Kidney (tissue), 14 donors: ENCODE measurements around the gene C11orf91. TPM values are rescaled to one million over a fixed set of nuclear protein-coding genes. Genes with fewer than 3 reads are reported as not detected.

Source experiments
- DNase-seq, 5 donors: peaks; one replicate each; pipeline ENCODE4 v3.0.0-alpha.2; 2013 to 2020
- FAIRE-seq: peaks from 2 replicates; lab custom pipeline; 2012; peaks lifted over from hg19 to GRCh38; lab: Jason Lieb, UNC
- H3K27ac ChIP-seq, 2 donors: one replicate each; pipeline ENCODE4 v1.7.0; 2013; ENCODE audit warnings: low read depth in 2 of 2, low read length in 2 of 2, inconsistent platforms in 1 of 2
- H3K27me3 ChIP-seq: one replicate; pipeline ENCODE4 v1.7.1; 2013; ENCODE audit warnings: low read length, inconsistent platforms; ENCODE audit not compliant: control insufficient read depth, insufficient read depth
- H3K36me3 ChIP-seq, 3 donors: one replicate each; pipeline versions ENCODE4 v1.7.0 to v1.7.1; 2013; ENCODE audit warnings: low read length in 3 of 3, control low read depth in 1 of 3, inconsistent platforms in 1 of 3; ENCODE audit not compliant: insufficient read depth in 3 of 3, control insufficient read depth in 2 of 3
- H3K4me1 ChIP-seq, 3 donors: one replicate each; pipeline versions ENCODE4 v1.7.0 to v1.7.1; 2013; ENCODE audit warnings: low read length in 3 of 3, inconsistent platforms in 1 of 3, low read depth in 1 of 3; ENCODE audit not compliant: control insufficient read depth in 2 of 3, insufficient read depth in 2 of 3
- H3K4me3 ChIP-seq, 3 donors: one replicate each; pipeline versions ENCODE4 v1.7.0 to v1.8.1; 2013; ENCODE audit warnings: low read length in 3 of 3, control low read depth in 1 of 3, inconsistent platforms in 1 of 3
- H3K9ac ChIP-seq, 3 donors: one replicate each; pipeline versions ENCODE4 v1.7.0 to v1.7.1; 2013; ENCODE audit warnings: low read length in 3 of 3, control low read depth in 1 of 3, inconsistent platforms in 1 of 3
- H3K9me3 ChIP-seq, 3 donors: one replicate each; pipeline versions ENCODE4 v1.7.0 to v1.7.1; 2013; ENCODE audit warnings: low read length in 3 of 3, control low read depth in 1 of 3, inconsistent platforms in 1 of 3; ENCODE audit not compliant: control insufficient read depth in 2 of 3, insufficient read depth in 1 of 3
- intact Hi-C: fragments of 100-400 bp; cut with DNase I; formaldehyde crosslinking; loops from one replicate; pipeline ENCODE4 v1.11.1; 2022
- polyA plus RNA-seq: library from polyadenylated mRNA; stranded (reverse); fragments of 350-450 nt; fragmentation: Illumina TruSeq; extraction: RNeasy Lipid Tissue Mini Kit (QIAGEN cat#74804); gene quantifications from one replicate; pipeline ENCODE4 v1.2.3, GENCODE V29; 2014; ENCODE audit warnings: low read depth, low replicate concordance; ENCODE audit not compliant: insufficient read depth
- total RNA-seq: library from RNA; stranded (reverse); fragmentation: NEBNext Ultra II Directional; extraction: Animal tissue kit (Norgen Biotek cat#: 25700); gene quantifications from one replicate; pipeline ENCODE4 v1.2.1, GENCODE V29; 2021
- TF ChIP-seq, protein P1 (sequence below): IDR thresholded peaks from 3 replicates; pipeline ENCODE4 v1.5.1; 2012; ENCODE audit warnings: mild to moderate bottlenecking, moderate library complexity, borderline replicate concordance; ENCODE audit not compliant: insufficient read depth; ENCODE audit errors: extremely low read depth
- donor health status: control.
- donor health status: control.
- donor health status: control.
- donor health status: control.
- donor health status: control.
- donor health status: DM: yes; HTN: yes; CAD: no.
- donor health status: Normal renal cell carcinoma (clear cell type).

Gene C11orf91
- total and polyA plus RNA-seq, 2 donors from 2014 or later: not detected

DNA sequence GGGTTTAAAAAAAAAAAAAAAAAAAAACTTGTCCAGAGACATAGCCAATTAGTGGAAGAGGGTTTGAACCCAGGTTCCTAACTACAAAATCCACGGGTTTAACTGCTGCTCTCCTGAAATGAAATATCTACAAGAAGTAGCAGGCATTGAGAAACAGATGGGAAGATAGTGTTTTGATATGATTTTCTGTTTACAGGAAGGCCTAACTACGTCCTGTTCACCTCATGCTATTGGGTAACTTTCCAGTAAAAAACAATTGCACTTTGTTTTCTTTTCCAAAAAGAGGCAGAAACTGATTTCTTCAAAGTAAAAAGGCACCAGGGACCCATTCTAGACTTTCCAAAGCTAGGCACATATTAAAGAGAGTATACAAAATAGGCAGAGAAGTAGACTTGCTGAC is 5.9 kb upstream of the C11orf91 start:
- no peak overlapping the region for H3K9ac ChIP-seq
- H3K4me1 ChIP-seq: peaks cover under 1 to 53% (median 23%) of the 10 kb centered on the region in 3 donors
- peaks cover 0 to 30% (median 17%) of the 10 kb centered on the region in 3 donors for H3K36me3 ChIP-seq
- intact Hi-C loops: no loop called here
- no peak overlapping the region for H3K4me3 ChIP-seq
- H3K27ac ChIP-seq: peak overlapping the region; percentile 56
- DNase-seq: no peak
- no peaks in the 10 kb centered on the region for H3K9me3 ChIP-seq
- TF ChIP-seq, protein P1, sequence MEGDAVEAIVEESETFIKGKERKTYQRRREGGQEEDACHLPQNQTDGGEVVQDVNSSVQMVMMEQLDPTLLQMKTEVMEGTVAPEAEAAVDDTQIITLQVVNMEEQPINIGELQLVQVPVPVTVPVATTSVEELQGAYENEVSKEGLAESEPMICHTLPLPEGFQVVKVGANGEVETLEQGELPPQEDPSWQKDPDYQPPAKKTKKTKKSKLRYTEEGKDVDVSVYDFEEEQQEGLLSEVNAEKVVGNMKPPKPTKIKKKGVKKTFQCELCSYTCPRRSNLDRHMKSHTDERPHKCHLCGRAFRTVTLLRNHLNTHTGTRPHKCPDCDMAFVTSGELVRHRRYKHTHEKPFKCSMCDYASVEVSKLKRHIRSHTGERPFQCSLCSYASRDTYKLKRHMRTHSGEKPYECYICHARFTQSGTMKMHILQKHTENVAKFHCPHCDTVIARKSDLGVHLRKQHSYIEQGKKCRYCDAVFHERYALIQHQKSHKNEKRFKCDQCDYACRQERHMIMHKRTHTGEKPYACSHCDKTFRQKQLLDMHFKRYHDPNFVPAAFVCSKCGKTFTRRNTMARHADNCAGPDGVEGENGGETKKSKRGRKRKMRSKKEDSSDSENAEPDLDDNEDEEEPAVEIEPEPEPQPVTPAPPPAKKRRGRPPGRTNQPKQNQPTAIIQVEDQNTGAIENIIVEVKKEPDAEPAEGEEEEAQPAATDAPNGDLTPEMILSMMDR: no peak
- no peak for FAIRE-seq
- H3K27me3 ChIP-seq: no peaks in the 10 kb centered on the region

DNA sequence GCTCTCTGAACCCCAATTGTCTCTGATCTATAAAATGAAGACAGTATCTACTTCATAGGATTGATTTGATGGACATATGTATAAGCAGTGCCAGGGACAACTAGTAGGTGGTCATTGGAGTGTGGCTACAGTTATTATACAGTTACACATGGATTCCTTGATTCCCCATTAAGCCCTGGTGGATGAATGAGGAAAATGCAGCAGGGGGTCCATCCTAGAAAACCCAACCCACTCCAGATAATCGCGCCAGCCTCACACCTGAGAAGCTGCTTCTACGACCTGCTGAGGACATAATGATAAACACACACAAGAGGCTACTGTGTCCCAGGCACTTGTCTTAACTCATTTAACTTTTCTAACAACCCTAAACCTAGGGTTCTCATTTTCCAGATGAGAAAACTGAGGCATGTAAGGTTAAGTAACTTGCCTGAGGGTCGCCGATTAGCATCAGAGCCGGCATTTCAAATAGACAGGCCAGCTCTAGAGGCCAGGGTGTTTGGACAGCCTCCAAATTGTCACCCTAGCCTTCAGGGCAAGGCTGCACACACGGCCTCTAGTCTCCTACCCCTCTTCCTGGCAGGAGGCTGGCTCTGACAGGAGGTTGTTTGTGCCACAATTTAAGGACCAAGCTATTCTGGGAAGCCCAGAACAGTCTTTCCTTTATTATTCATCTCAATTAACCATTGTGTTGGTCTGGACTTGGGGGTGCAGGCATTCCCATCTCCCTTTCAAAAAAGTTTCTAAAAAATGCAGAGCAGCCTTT is 3.8 kb upstream of the C11orf91 start:
- H3K36me3 ChIP-seq: peaks cover 0 to 20% (median 7%) of the 10 kb centered on the region in 3 donors
- H3K4me1 ChIP-seq: peaks cover 6 to 59% (median 30%) of the 10 kb centered on the region in 3 donors
- FAIRE-seq (no peak), DNase-seq (no peak)
- no peaks in the 10 kb centered on the region for H3K9me3 ChIP-seq
- intact Hi-C loops: no loop called here
- peak overlapping the region in 1 of 3 donors; percentile 37 for H3K9ac ChIP-seq
- H3K4me3 ChIP-seq: peak overlapping the region in 1 of 3 donors; percentile 7
- TF ChIP-seq, protein P1: no peak
- H3K27me3 ChIP-seq: no peaks in the 10 kb centered on the region
- H3K27ac ChIP-seq: peak overlapping the region; percentile 88 to 91

DNA sequence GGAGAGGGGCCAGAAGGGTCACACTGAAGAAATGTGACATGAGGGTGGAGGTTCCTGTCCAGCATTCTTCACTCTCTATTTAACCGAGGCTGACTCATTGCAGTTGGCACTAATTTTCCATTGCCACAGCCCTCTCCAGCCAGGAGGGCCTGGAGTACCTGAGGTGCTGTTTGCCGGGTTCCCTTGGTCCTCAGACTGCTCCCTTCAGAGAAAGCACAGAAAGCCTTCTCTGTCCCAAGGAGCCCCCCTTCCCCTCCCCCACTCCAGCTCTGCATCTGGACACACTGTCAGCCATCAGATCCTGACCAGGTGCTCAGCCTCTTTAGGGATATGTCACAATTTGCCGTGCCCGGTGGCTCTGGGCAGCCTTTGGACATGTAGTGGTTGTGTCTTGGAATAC is 3.2 kb upstream of the C11orf91 start:
- Histone ChIP-seq H3K27me3 (no peaks in the 10 kb centered on the region), H3K9me3 (no peaks in the 10 kb centered on the region), H3K4me3 (peak overlapping the region in 1 of 3 donors; percentile 7), H3K27ac (peak overlapping the region; percentile 88 to 91), H3K9ac (peak overlapping the region in 1 of 3 donors; percentile 37), H3K4me1 (peaks cover 6 to 59% (median 30%) of the 10 kb centered on the region in 3 donors), H3K36me3 (peaks cover 0 to 14% (median 3%) of the 10 kb centered on the region in 3 donors)
- DNase-seq (peak in 1 of 5 donors; percentile 79), FAIRE-seq (no peak)
- TF ChIP-seq, protein P1: no peak
- intact Hi-C loops: no loop called here
